HG02798 (cell line): ENCODE measurements around the gene TBL2.
"Not testable (repeated sequence)": the region's sequence is repeated elsewhere in the genome, so short reads cannot be mapped to it uniquely, and the experiment has no call there.

Source experiments
- ATAC-seq: cut with Tn5 transposase; IDR thresholded peaks from one replicate; pipeline ENCODE4 v1.9.1; 2021; ENCODE audit warnings: mild to moderate bottlenecking; ENCODE audit not compliant: unreplicated experiment, poor library complexity

TBL2 gene

DNA sequence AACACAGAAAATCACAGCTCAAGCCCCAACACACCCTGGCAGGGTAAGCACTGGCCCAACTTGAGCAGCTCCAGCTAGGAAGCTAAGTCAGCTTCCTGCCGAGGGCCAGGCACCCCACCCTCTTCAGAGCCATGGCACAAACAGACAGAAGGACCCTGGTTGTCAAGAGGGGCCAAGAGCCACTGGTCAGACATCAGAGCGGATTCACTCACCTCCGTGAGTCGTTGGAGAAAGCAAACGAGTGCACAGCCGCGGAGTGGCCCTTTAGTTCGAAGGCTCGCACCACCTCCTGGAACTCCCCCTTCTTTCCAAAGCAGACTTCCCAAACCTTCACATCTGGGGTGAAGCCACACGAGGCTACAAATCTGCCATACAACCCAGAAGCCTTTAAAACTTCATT lies 7.4 kb downstream of the TBL2 start:
- ATAC-seq = no peak

DNA sequence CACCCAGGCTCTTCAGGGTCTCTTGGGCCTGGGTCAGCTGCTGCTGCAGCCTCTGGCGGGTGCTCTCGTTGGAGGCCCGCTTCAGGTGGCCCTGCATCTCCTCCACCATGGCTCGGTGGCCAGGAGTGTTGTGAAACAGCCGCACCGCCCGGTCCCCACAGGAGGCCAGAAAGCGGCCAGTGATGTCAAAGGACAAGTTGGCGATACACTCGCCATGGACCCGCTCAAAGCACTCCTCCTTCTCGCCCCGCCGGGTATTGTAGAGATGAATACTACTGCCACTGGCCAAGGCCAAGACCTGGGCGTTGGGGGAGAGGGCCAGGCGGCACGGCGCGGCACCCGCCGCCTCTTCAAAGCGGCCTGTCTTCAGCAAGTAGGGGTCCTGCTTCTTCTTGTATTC lies 7.9 kb downstream of the TBL2 start:
- ATAC-seq = no peak

DNA sequence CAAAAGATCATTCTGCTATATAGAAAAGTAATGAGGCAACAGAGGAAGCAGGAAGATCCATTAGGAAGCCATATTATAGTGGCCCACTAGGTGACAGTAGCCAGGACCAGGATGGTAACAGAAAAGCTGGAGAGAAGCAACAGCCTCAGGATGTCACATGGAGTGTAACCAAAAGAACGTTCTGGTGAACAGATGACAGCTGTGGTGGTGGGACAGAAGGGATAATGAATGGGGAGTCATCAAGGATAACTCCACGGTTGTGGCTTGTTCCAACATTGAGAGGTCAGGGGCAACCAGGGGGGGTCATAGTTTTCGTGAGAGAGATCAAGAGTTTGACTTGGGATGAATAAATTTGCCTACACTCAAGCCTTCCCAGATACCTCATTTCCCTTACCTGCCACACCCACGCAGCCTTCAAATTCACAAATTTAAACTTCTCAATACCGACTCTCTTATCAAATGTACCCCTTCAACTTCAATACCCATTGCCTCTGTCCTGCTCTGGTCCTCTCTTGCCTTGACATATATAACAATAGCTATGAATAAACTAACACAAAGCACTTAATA lies 9.3 kb downstream of the TBL2 start:
- ATAC-seq = no peak

DNA sequence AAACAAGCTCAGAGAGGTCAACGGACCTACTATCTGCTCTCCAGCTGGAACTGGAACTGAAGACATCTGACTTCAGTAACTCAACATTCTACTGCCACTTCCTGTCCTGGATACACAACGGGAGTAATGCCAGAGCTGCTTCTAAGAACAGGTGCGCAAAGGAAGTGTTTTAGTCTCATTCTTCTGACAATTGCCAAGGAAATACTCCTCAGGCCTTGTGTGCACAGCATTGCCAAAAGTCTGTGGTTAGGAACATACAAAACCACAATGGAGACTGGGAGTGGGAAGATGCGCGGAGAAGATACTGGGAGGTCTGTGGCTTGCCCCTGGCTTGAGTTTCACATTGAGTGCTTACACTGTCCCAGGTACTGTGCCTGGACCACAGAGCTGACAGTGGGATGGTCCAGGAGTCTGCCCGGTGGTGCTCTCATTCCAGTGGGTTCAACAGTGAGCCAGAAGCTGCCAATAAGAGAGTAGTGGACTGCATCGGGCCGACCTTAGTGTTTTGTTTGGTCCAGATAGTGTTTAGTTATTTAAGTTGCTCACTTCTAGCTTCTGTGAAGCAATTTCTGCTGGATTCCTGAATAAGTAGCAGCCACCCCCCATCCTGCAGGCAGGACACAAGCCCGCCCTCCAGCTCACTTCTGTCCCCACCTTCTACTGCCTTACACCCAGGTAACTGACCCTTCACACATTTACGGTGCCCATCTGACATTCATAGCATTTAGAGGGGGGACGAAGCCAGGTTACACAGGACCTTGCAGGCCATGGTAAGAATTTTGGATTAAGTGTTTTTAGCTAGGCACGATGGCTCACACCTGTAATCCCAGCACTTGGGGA lies 10.3 kb downstream of the TBL2 start:
- no peak for ATAC-seq

DNA sequence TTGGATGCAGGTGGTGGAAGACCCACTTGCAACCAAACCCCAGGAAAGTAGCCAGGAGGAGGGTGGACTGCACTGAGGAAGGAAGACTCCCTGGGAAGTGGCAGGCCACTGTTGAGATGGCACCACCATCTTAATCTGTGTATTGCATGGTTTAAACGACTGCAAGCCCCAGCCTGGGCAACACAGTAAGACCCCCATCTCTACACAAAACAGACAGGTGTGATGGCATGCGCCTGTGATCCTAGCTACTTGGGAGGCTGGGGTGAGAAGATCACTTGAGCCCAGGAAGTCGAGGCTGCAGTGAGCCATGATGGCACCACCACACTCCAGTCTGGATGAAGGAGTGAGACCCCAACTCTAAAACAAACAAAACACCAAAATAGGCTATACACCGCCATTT lies 11.2 kb downstream of the TBL2 start:
- no peak for ATAC-seq

DNA sequence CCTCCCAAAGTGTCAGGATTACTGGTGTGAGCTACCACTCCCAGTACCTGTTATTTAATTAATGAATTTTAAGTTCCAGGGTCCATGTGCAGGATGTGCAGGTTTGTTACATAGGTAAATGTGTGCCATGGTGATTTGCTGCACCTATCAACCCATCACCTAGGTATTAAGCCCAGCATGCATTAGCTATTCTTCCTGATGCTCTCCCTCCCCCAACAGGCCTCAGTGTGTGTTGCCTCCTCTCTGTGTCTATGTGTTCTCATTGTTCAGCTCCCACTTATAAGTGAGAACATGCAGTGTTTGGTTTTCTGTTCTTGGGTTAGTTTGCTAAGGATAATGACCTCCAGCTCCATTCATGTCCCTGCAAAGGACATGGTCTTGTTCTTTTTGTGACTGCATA lies 11.9 kb downstream of the TBL2 start:
- ATAC-seq = not testable (repeated sequence)

DNA sequence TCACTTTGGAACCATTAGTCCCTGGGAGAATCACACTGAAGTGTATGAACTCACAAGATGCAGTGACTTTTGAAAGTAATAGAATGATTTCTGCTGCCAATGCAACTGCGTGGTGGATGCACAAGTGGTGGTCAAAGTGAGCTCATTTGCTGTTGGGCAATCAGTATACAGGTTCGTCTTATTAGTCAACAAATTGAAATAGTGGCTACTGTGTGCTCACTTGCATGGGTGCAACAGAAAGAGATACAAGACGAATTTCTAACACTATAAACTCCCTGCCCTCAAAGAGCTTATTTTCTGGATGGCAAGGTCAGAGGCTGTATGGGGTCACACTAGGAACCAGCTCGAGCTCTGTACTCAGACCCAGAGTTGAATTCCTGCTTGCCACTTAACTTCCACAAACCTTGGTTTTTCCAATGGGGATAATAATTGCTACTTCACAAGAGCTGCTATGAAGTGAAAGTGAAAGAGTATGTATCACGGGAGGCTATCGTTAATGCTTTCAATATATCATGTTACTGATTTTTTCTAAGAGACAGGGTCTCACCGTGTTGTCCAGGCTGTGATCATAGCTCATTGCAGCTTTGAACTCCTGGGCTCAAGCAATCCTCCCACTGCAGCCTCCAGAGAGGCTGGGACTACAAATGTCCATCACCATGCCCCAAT lies 12.6 kb downstream of the TBL2 start:
- no peak for ATAC-seq

DNA sequence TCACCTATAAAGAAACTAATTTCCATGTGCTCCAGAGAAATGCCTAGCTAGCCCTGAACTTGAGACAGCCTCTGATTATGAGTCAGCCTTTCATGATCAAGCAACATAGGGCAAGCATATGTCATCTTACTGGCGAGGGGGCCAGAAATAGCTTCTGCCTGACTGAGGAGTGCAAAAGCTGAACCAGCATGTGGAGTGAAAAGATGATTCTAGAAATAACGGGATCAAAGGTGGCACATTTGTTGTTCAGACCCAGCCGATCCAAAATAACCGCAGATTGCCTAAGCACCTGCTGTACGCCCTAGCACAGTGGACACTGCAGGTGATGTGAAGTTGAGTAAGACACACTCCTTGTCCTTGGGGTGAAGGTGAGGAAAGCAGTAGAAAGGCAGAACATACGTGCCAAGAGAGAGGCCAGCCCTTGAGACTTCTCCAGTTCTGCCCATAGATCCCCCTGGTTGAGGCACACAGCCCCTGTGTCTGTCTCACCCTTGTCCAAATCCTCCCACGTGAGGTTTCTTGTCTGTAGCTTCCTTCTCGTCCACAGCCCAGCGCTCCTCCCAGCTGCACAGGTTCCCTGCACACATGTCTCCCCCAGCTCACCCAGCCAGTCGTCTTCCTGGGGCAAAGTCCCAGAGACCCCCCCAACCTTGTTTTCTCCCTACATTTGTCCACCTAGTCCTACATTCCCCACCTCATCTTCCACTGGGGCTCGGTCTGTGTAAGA lies 18.1 kb downstream of the TBL2 start:
- no peak for ATAC-seq

DNA sequence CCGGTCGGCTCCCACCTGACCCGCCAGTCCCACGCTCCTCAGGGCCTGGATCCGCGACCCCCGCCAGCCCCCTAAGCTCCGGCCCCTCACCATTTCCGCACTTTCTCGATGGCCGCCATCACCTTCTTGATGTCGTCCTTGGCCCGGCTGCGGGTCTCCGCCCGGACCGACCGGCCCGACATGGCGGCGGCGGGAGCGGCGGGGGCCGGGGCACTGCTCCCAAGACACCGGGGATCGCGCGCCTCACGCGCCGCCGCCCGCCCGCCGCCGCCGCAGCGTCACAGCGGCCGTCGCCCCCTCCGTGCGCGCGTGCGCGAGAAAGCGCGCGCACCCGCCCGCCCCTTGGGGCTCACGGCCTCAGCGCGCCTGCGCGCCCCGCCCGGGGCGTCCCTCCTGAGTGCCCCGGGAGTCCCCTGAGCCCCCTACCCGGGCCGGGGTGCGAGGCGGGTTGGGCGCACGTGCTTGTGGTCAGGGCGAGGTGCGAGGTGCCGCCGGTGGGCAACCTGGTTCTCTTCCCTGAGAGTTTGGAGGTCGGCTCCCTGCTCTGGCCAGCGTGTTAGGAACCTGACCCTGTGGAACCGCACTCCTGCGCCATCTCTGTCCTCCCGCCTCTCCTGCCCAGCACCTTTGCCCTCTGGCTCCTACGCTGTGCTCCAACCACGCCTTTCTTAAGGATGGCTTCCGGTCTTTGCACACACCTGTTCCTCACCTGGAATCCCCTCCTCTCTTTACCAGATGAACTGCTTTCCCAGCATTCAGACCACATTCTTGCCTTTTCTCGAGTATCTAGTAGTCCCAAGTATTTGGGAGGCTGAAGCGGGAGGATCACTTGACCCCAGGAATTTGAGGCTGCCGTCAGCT lies 20.8 kb downstream of the TBL2 start, which contains the start of gene BCL7B:
Gene BCL7B, minus strand, starts transcription at position 294 of the 861 bp plus-strand sequence. Its CDS starts 112 bp downstream, at position 182.
- peak; percentile 56 for ATAC-seq

DNA sequence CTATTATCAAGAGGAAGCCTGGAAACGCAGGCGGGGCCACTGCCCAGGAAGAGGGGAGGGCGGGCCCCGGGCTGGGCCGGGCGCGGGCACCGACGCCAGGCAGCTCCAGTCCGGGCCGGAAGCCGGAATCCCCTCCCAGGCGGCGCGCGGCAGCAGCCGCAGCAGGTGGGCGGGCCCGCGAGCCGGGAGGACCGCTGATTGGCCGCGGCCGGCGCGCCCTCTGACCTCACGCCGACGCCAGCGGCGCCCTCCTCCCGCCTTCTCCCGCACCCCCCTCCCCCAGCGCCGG lies 21.3 kb downstream of the TBL2 start:
- peak; percentile 94 for ATAC-seq

DNA sequence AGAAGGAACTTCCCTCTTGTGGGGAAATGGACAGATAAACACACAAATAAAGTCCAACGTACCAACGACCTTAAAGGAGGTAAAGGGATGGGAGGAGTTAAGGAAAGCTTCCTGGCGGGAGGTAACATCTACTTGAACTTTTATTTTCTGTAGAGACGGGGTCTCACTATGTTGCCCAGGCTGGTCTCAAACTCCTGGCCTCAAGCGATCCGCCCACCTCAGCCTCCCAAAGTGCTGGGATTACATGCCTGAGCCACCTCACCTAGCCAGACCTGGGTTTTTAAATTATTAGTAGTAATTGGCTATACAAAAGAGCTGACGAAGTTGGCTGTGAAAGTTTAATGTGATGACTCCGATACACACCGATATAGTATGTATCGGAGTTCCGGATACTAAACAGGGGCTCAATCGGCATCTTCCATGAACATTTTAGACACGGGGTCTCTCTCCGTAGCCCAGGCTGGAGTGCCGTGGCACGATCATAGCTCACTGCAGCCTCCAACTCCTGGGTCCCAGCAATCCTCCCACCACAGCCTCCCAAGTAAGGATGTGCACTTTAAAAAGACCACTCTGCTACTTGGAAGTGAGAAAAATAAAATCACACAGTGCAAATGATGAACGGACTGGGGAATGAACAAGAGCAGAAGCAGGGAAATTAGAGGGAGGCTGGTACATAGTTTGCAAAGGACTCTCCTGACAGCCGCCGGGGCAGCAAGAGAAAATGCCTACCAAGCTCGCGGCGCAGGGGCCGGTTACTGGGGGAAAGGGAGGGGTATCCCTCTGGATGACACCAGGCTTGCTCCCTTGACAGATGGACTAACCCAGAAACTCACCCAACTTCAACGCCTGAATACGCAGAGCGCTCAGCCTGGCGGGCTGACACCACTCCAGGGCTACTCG lies 21.9 kb downstream of the TBL2 start:
- no peak for ATAC-seq

DNA sequence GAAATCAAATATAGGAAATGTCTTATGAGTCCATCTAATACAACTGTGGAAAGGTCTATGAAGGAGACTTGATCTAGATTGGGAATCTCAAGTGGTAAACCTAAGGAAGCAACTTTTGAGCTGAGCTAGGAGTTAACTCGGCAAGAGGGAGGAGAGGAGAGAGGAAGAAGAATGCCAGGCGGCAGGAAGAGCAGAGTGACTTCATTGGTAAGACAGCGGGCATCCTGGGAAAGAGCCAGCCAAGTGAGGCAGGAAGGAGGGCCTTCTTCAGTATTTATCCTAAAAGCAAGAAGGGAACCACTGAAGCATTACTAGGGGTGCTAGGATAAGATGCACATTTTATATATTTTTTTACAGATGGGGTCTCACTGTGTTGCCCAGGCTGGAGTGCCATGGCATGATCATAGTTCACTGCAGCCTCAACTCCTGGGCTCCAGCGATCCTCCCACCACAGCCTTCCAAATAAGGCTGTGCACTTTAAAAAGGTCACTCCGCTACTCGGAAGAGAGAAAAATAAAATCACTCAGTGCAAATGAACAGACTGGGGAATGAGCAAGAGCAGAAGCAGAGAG lies 22.9 kb downstream of the TBL2 start:
- no peak for ATAC-seq

DNA sequence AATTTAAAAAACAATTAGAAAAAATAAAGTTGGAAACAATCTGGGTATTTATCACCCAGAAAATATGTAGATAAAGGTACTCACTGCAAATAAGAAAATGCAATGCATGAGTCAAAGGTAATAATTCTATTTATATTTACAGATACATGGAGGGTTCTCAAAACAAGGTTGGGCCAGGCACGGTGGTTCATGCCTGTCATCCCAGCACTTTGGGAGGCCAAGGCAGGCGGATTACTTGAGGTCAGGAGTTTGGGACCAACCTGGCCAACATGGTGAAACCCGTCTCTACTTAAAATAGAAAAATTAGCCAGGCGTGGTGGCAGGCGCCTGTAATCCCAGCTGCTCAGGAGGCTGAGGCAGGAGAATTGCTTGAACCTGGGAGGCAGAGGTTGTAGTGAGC lies 28.3 kb downstream of the TBL2 start:
- not testable (repeated sequence) for ATAC-seq

DNA sequence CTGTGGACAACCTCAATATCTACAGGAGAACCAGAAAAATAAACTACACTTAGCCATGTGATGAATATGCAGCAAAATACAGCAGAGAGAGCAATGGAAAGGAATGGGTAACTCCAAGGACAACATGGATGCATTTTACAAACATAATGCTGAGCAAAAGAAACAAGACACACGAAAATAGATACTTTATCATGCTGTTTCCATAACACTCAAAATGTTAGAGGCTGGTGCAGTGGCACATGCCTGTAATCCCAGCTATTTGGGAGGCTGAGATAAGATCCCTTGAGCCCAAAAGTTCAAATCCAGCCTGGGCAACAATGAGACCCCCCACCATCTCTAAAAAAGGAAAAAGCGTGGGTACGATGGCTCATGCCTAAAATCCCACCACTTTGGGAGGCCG lies 29.2 kb downstream of the TBL2 start:
- no peak for ATAC-seq

DNA sequence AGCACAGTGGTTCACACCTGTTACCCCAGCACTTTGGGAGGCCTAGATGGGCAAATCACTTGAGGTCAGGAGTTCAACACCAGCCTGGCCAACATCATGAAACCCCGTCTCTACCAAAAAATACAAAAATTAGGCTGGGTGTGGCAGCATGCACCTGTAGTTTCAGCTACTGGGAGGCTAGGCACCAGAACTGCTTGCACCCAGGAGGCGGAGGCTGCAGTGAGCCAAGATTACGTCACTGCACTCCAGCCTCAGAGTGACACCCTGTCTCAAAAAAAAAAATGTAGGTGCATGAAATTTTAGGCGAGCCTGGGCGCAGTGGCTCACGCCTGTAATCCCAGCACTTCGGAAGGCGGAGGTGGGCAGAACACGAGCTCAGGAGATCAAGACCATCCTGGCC lies 30.5 kb downstream of the TBL2 start:
- no peak for ATAC-seq

DNA sequence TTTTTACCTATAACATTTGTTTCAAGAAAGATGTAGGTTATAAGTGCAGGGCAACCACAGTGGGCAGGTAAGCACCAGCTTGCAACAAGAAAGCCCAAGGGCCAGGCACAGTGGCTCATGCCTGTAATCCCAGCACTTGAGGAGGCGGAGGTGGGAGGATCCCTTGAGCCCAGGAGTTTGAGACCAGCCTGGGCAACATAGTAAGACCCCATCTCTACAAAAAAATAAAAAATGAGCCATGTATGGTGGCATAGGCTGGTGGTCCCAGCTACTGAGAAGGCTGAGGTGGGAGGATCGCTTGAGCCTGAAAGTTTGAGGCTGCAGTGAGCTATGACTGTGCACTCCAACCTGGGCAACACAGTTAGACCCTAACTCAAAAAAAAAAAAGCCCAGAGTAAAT lies 33.7 kb downstream of the TBL2 start:
- ATAC-seq = no peak

DNA sequence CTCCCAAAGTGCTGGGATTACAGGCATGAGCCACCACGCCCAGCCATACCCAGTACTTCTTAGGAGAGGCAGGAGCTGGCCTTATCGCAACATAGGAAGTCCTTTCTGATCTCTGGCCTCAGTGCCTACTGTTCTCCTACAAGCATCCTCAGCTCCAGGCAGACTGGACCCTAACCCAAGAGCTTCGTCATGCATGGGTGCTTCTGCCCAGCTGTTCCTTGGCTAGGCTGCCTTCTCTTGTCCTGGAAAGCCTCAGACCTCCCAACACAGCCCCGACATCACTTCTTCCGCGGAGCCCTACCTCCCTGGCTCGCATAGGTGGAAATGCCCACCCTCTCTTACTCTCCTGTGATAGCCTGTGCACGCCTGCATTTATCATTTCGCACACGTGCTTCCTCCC lies 36.7 kb downstream of the TBL2 start:
- ATAC-seq = no peak

DNA sequence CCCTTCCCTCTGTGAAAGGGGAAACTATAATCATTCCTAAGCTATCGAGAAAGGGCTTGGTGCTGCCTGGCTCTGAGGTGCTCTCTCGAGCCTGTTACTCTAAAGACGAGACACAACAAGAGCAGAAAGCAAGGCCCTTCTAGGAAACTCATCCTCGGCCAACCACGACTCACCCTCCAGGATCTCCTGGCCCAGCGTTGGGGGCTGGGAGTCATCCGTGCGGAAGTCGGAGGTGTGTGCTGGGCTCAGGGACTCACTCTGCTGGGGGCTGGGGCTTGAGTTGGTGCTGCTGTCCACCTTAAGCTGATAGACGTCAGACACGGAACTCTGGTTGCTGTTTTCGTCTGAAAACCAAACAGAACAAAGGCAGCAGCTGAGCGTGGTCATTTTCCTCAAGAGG lies 38.7 kb downstream of the TBL2 start:
- no peak for ATAC-seq

DNA sequence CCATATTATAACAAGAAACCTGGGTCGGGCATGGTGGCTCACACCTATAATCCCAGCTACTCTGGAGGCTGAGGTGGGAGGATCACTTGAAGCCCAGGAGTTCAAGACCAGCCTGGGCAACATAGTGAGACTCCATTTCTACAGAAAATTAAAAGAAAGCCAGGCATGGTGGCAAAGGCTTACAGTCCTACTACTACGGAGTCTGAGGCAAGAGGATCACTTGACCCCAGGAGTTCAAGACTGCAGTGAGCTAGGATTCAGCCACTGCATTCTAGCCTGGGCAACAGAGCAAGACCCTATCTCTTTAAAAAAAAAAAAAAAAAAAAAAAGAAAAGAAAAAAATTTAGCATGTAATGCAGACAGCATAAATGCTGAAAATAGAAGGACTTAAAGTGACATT lies 39.9 kb downstream of the TBL2 start:
- ATAC-seq = not testable (repeated sequence)
